Uterus (tissue), 4 donors: ENCODE results near the gene GPR173. TPM values are rescaled to one million over a fixed set of nuclear protein-coding genes. Genes with fewer than 3 reads are reported as not detected.

Source experiments
- DNase-seq, 2 donors: peaks; one replicate each; pipeline ENCODE4 v3.0.0-alpha.2; 2019 to 2020
- H3K27ac ChIP-seq, 2 donors: fragments of 200-600 bp; sonication (generic); 1 replicate in 1 of 2; 2 replicates in 1 of 2; pipeline ENCODE4 v1.5.1; 2016 to 2018
- H3K27me3 ChIP-seq, 2 donors: fragments of 200-600 bp; sonication (generic); one replicate each; pipeline ENCODE4 v1.5.1; 2018 to 2019; ENCODE audit warnings: control low read depth in 1 of 2
- H3K36me3 ChIP-seq, 2 donors: fragments of 200-600 bp; sonication (generic); one replicate each; pipeline ENCODE4 v1.5.1; 2019; ENCODE audit warnings: control low read depth in 1 of 2
- H3K4me1 ChIP-seq, 2 donors: fragments of 200-600 bp; sonication (generic); one replicate each; pipeline ENCODE4 v1.5.1; 2018 to 2019; ENCODE audit warnings: control low read depth in 1 of 2
- H3K4me3 ChIP-seq, 2 donors: fragments of 200-600 bp; sonication (generic); 1 replicate in 1 of 2; 2 replicates in 1 of 2; pipeline ENCODE4 v1.5.1; 2018 to 2019; ENCODE audit warnings: mild to moderate bottlenecking in 1 of 2
- H3K9me3 ChIP-seq, 2 donors: fragments of 200-600 bp; sonication (generic); one replicate each; pipeline ENCODE4 v1.5.1; 2019; ENCODE audit warnings: control low read depth in 1 of 2
- CTCF ChIP-seq, 4 experiments: fragments of 200-600 bp in 2 of 4; fragments of 450-650 bp in 2 of 4; sonication (generic) in 2 of 4; IDR thresholded peaks; one replicate each; pipeline ENCODE4 v1.5.1; 2016 to 2019; ENCODE audit warnings: antibody characterized with exemption in 4 of 4, mild to moderate bottlenecking in 2 of 4, moderate library complexity in 1 of 4
- POLR2A ChIP-seq, 2 donors: fragments of 450-650 bp; IDR thresholded peaks; one replicate each; pipeline ENCODE4 v1.6.1; 2016; ENCODE audit warnings: antibody characterized with exemption in 2 of 2, mild to moderate bottlenecking in 1 of 2, moderate library complexity in 1 of 2
- intact Hi-C: fragments of 100-400 bp; cut with DNase I; formaldehyde crosslinking; loops from one replicate; pipeline ENCODE4 v1.15.1; 2023; ENCODE audit warnings: low total_unique reads
- total RNA-seq, 4 donors: library from RNA; depleted of rRNA in 3 of 4; stranded (reverse); fragments of >200 nt in 3 of 4; gene quantifications; one replicate each; pipeline versions ENCODE4 v1.1.0 to v1.2.4, GENCODE V29; 2014 to 2023
- donor health status: DM: yes; HTN: yes; CAD: no.

The GPR173 gene
- total RNA-seq, 4 donors from 2014 or later = 0.51 to 9.2 (median 4.5) TPM

- Histone ChIP-seq H3K4me3 (peak overlapping the region; percentile 62 to 63), H3K27me3 (no peaks in the 10 kb centered on the region), H3K27ac (peak overlapping the region; percentile 88 to 96), H3K4me1 (no peaks in the 10 kb centered on the region), H3K9me3 (no peaks in the 10 kb centered on the region), H3K36me3 (no peaks in the 10 kb centered on the region)
- DNase-seq = no peak
- intact Hi-C loops = no loop called here
- TF ChIP-seq POLR2A (IDR thresholded peaks at IDR 0.05) = no peak
- TF ChIP-seq CTCF (IDR thresholded peaks at IDR 0.05) = no peak
Observed at GRCh38 chrX:53082773-53083616, 34.4 kb downstream of the GPR173 start.

- H3K4me1 ChIP-seq = no peaks in the 10 kb centered on the region
- H3K36me3 ChIP-seq = no peaks in the 10 kb centered on the region
- H3K4me3 ChIP-seq = peak overlapping the region in 1 of 2 donors; percentile 63
- no peaks in the 10 kb centered on the region for H3K9me3 ChIP-seq
- no peaks in the 10 kb centered on the region for H3K27me3 ChIP-seq
- TF ChIP-seq POLR2A (IDR thresholded peaks at IDR 0.05) = no peak
- TF ChIP-seq CTCF (IDR thresholded peaks at IDR 0.05) = no peak
- H3K27ac ChIP-seq = peak overlapping the region; percentile 88 to 96
- intact Hi-C loops = no loop called here
- no peak for DNase-seq
Observed at GRCh38 chrX:53084043-53084570, 35.5 kb downstream of the GPR173 start.

- intact Hi-C loops = no loop called here
- H3K27ac ChIP-seq = peak overlapping the region; percentile 88 to 96
Observed at GRCh38 chrX:53084863-53085262, 36.3 kb downstream of the GPR173 start.

GRCh38 chrX:53085661-53086229 is 37.2 kb downstream of the GPR173 start:
- no peaks in the 10 kb centered on the region for H3K4me1 ChIP-seq
- no peak for DNase-seq
- peak overlapping the region; percentile 88 to 96 for H3K27ac ChIP-seq
- no peak overlapping the region for H3K4me3 ChIP-seq
- intact Hi-C loops = no loop called here
- no peaks in the 10 kb centered on the region for H3K36me3 ChIP-seq
- no peaks in the 10 kb centered on the region for H3K9me3 ChIP-seq
- TF ChIP-seq CTCF (IDR thresholded peaks at IDR 0.05) (no peak), POLR2A (IDR thresholded peaks at IDR 0.05) (no peak)
- no peaks in the 10 kb centered on the region for H3K27me3 ChIP-seq

More at GRCh38 chrX:53084863-53085262, 36.3 kb downstream of the GPR173 start:
- Histone ChIP-seq H3K27me3 (no peaks in the 10 kb centered on the region), H3K4me1 (no peaks in the 10 kb centered on the region), H3K9me3 (no peaks in the 10 kb centered on the region), H3K4me3 (peak overlapping the region in 1 of 2 donors; percentile 63), H3K36me3 (no peaks in the 10 kb centered on the region)
- DNase-seq = no peak
- no peak for TF ChIP-seq POLR2A (IDR thresholded peaks at IDR 0.05)
- no peak for TF ChIP-seq CTCF (IDR thresholded peaks at IDR 0.05)

- intact Hi-C loops = no loop called here
- no peaks in the 10 kb centered on the region for H3K4me1 ChIP-seq
- peak; percentile 60 to 67 for DNase-seq
- H3K4me3 ChIP-seq = no peak overlapping the region
- no peaks in the 10 kb centered on the region for H3K27me3 ChIP-seq
- H3K36me3 ChIP-seq = no peaks in the 10 kb centered on the region
- no peaks in the 10 kb centered on the region for H3K9me3 ChIP-seq
- TF ChIP-seq CTCF (IDR thresholded peaks at IDR 0.05) = no peak
- TF ChIP-seq POLR2A (IDR thresholded peaks at IDR 0.05) = no peak
- H3K27ac ChIP-seq = peak overlapping the region; percentile 88 to 96
Observed at GRCh38 chrX:53086464-53086863, 37.9 kb downstream of the GPR173 start.
